ENCODE measurements around the gene PTPRT. TPM values are rescaled to one million over a fixed set of nuclear protein-coding genes. Genes with fewer than 3 reads are reported as not detected.

The PTPRT gene
- polyA plus RNA-seq, 1 of the 3 experiments (the other 2 are of a cell fraction), result not detected

DNA sequence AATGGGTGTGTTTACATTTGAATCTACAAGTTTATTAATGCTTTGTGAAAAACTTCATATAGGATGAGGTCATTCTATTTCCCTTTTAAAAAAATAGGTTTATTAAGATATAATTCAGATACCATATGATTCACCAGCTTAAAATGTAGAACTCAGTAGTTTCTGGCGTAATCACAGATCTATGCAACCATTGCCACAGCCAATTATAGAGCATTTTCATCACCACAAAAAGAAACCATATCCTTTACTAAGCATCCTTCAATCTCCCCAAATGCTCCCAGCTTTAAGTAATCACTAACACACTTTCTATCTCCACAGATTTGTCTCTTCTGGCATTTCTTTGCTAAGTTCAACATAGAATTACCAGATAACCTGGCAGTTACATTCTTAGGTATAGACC is 137.2 kb downstream of the PTPRT start:
- DNase-seq, result no peak
- TF ChIP-seq RFX5 (IDR thresholded peaks at IDR 0.05; ENCODE audit: low read length) (no peak), FOSL2 (IDR thresholded peaks at IDR 0.05; ENCODE audit: borderline replicate concordance, low read depth) (no peak)
- TF ChIP-seq, protein P1, sequence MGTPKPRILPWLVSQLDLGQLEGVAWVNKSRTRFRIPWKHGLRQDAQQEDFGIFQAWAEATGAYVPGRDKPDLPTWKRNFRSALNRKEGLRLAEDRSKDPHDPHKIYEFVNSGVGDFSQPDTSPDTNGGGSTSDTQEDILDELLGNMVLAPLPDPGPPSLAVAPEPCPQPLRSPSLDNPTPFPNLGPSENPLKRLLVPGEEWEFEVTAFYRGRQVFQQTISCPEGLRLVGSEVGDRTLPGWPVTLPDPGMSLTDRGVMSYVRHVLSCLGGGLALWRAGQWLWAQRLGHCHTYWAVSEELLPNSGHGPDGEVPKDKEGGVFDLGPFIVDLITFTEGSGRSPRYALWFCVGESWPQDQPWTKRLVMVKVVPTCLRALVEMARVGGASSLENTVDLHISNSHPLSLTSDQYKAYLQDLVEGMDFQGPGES (IDR thresholded peaks at IDR 0.05; ENCODE audit: low read depth, low read length), result no peak
- CTCF ChIA-PET, result no interaction called here

DNA sequence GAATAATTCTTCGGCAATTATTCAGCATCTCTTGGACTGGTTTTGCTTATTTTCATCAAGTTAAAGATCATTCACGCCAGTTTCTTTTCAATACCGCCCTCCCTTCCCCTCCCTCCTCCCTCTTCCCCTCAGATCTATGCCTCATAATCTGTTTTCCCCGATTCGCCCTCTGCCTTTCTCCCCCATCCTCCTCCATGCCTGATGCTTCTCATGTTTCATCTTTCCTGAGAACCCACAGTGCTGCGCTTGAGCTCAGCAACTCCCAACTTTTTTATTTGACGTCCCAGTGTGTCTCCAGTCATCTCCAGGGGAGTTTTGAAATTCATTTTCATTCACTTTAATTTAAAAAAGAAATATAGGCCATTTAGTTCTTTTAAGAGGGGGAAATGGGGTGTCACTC is 142.7 kb downstream of the PTPRT start:
- Histone ChIP-seq H3K9me2 (no peaks in the 10 kb centered on the region), H3K4me2 (no peak overlapping the region), H3K36me3 (replicated peaks in 1 of 2; ENCODE audit: control insufficient read depth in 1 of 2, insufficient read depth in 2 of 2, low read length in 1 of 2) (no peaks in the 10 kb centered on the region), H3K4me3 (ENCODE audit: low read depth in 2 of 2, low read length in 1 of 2) (no peak overlapping the region), H3K79me2 (ENCODE audit: insufficient read depth) (no peaks in the 10 kb centered on the region), H3K9me3 (no peaks in the 10 kb centered on the region), H3K9ac (no peak overlapping the region), H3K27ac (ENCODE audit: low read depth in 2 of 2, low read length in 1 of 2) (no peak overlapping the region), H3F3A (replicated peaks; ENCODE audit: insufficient read depth) (no peaks in the 10 kb centered on the region), H4K20me1 (ENCODE audit: insufficient read depth) (no peaks in the 10 kb centered on the region), H3K4me1 (ENCODE audit: control insufficient read depth in 1 of 2, insufficient read depth in 2 of 2, low read depth in 1 of 2, low read length in 1 of 2) (no peaks in the 10 kb centered on the region; a peak in 1 of 4 replicates), H2AFZ (ENCODE audit: low read depth) (no peak overlapping the region), H3K27me3 (ENCODE audit: insufficient read depth) (no peaks in the 10 kb centered on the region)
- no peak for DNase-seq
- ChIA-PET CTCF (no interaction called here), POLR2A (no interaction called here)
- TF ChIP-seq MEF2A (IDR thresholded peaks at IDR 0.05; ENCODE audit: borderline replicate concordance, low read depth) (no peak), RCOR1 (IDR thresholded peaks at IDR 0.05; ENCODE audit: low read length) (no peak), CHD2 (IDR thresholded peaks at IDR 0.05; ENCODE audit: low read length, partially characterized antibody) (no peak), YY1 (IDR thresholded peaks at IDR 0.05; ENCODE audit: low read depth) (no peak), FOSL2 (IDR thresholded peaks at IDR 0.05; ENCODE audit: borderline replicate concordance, low read depth) (no peak), SMC3 (IDR thresholded peaks at IDR 0.05; ENCODE audit: low read depth, low read length) (no peak), NFIC (IDR thresholded peaks at IDR 0.05; ENCODE audit: borderline replicate concordance) (no peak), RFX5 (IDR thresholded peaks at IDR 0.05; ENCODE audit: low read length) (no peak), EP300 (IDR thresholded peaks at IDR 0.05; ENCODE audit: borderline replicate concordance in 1 of 2, low read depth in 1 of 2, low read length in 1 of 2) (no peak), TEAD4 (IDR thresholded peaks at IDR 0.05; ENCODE audit: borderline replicate concordance, insufficient read depth) (no peak), GABPA (IDR thresholded peaks at IDR 0.05; ENCODE audit: low read depth) (no peak), JUND (IDR thresholded peaks at IDR 0.05) (no peak), RAD21 (IDR thresholded peaks at IDR 0.05; ENCODE audit: low read length) (no peak)
- TF ChIP-seq, protein P2, sequence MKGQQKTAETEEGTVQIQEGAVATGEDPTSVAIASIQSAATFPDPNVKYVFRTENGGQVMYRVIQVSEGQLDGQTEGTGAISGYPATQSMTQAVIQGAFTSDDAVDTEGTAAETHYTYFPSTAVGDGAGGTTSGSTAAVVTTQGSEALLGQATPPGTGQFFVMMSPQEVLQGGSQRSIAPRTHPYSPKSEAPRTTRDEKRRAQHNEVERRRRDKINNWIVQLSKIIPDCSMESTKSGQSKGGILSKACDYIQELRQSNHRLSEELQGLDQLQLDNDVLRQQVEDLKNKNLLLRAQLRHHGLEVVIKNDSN (IDR thresholded peaks at IDR 0.05; ENCODE audit: borderline replicate concordance, low read depth), result no peak
- TF ChIP-seq, protein P3, sequence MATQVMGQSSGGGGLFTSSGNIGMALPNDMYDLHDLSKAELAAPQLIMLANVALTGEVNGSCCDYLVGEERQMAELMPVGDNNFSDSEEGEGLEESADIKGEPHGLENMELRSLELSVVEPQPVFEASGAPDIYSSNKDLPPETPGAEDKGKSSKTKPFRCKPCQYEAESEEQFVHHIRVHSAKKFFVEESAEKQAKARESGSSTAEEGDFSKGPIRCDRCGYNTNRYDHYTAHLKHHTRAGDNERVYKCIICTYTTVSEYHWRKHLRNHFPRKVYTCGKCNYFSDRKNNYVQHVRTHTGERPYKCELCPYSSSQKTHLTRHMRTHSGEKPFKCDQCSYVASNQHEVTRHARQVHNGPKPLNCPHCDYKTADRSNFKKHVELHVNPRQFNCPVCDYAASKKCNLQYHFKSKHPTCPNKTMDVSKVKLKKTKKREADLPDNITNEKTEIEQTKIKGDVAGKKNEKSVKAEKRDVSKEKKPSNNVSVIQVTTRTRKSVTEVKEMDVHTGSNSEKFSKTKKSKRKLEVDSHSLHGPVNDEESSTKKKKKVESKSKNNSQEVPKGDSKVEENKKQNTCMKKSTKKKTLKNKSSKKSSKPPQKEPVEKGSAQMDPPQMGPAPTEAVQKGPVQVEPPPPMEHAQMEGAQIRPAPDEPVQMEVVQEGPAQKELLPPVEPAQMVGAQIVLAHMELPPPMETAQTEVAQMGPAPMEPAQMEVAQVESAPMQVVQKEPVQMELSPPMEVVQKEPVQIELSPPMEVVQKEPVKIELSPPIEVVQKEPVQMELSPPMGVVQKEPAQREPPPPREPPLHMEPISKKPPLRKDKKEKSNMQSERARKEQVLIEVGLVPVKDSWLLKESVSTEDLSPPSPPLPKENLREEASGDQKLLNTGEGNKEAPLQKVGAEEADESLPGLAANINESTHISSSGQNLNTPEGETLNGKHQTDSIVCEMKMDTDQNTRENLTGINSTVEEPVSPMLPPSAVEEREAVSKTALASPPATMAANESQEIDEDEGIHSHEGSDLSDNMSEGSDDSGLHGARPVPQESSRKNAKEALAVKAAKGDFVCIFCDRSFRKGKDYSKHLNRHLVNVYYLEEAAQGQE (IDR thresholded peaks at IDR 0.05; ENCODE audit: low read depth, low read length), result no peak
- TF ChIP-seq, protein P4, sequence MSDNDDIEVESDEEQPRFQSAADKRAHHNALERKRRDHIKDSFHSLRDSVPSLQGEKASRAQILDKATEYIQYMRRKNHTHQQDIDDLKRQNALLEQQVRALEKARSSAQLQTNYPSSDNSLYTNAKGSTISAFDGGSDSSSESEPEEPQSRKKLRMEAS (IDR thresholded peaks at IDR 0.05; ENCODE audit: low read depth), result no peak
- TF ChIP-seq, protein P5, sequence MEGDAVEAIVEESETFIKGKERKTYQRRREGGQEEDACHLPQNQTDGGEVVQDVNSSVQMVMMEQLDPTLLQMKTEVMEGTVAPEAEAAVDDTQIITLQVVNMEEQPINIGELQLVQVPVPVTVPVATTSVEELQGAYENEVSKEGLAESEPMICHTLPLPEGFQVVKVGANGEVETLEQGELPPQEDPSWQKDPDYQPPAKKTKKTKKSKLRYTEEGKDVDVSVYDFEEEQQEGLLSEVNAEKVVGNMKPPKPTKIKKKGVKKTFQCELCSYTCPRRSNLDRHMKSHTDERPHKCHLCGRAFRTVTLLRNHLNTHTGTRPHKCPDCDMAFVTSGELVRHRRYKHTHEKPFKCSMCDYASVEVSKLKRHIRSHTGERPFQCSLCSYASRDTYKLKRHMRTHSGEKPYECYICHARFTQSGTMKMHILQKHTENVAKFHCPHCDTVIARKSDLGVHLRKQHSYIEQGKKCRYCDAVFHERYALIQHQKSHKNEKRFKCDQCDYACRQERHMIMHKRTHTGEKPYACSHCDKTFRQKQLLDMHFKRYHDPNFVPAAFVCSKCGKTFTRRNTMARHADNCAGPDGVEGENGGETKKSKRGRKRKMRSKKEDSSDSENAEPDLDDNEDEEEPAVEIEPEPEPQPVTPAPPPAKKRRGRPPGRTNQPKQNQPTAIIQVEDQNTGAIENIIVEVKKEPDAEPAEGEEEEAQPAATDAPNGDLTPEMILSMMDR (IDR thresholded peaks at IDR 0.05), result no peak
- TF ChIP-seq, protein P6, sequence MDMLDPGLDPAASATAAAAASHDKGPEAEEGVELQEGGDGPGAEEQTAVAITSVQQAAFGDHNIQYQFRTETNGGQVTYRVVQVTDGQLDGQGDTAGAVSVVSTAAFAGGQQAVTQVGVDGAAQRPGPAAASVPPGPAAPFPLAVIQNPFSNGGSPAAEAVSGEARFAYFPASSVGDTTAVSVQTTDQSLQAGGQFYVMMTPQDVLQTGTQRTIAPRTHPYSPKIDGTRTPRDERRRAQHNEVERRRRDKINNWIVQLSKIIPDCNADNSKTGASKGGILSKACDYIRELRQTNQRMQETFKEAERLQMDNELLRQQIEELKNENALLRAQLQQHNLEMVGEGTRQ (IDR thresholded peaks at IDR 0.05; ENCODE audit: borderline replicate concordance, low read depth, low read length), result no peak
- 26% methylated on average over 7 of the region's 7 CpGs for WGBS (ENCODE audit: low lambda C conversion rate)

More for the DNA sequence above, 137.2 kb downstream of the PTPRT start:
- 11% methylated on average over 1 of the region's 1 CpG for WGBS (ENCODE audit: low lambda C conversion rate)
- POLR2A ChIA-PET, result no interaction called here
- Histone ChIP-seq H3K27me3 (ENCODE audit: insufficient read depth) (no peaks in the 10 kb centered on the region), H3K9me3 (no peaks in the 10 kb centered on the region), H2AFZ (ENCODE audit: low read depth) (no peak overlapping the region), H3K4me2 (no peak overlapping the region), H3F3A (replicated peaks; ENCODE audit: insufficient read depth) (no peaks in the 10 kb centered on the region), H4K20me1 (ENCODE audit: insufficient read depth) (no peaks in the 10 kb centered on the region), H3K27ac (ENCODE audit: low read depth in 2 of 2, low read length in 1 of 2) (no peak overlapping the region), H3K9me2 (no peaks in the 10 kb centered on the region), H3K79me2 (ENCODE audit: insufficient read depth) (no peaks in the 10 kb centered on the region), H3K36me3 (replicated peaks in 1 of 2; ENCODE audit: control insufficient read depth in 1 of 2, insufficient read depth in 2 of 2, low read length in 1 of 2) (no peaks in the 10 kb centered on the region), H3K4me3 (ENCODE audit: low read depth in 2 of 2, low read length in 1 of 2) (no peak overlapping the region), H3K9ac (no peak overlapping the region), H3K4me1 (ENCODE audit: control insufficient read depth in 1 of 2, insufficient read depth in 2 of 2, low read depth in 1 of 2, low read length in 1 of 2) (no peaks in the 10 kb centered on the region)

Data from SK-N-SH (cell line).